OCI-LY1 (cell line): ENCODE data around the gene PIGR.

ENCODE experiments used
- H2AFZ ChIP-seq: fragments of 200-600 bp; sonication (generic), shearing (Covaris generic); 2 replicates; pipeline ENCODE4 v1.6.0; 2014; ENCODE audit warnings: antibody characterized with exemption, mild to moderate bottlenecking, low read length
- H3F3A ChIP-seq: fragments of 200-600 bp; sonication (generic), shearing (Covaris generic); 2 replicates; pipeline ENCODE4 v1.6.0; 2014; ENCODE audit warnings: mild to moderate bottlenecking, antibody characterized with exemption, low read length, moderate library complexity; ENCODE audit not compliant: insufficient read depth
- H3K27ac ChIP-seq: fragments of 200-600 bp; sonication (generic); 2 replicates; pipeline ENCODE4 v1.5.1; 2014; ENCODE audit warnings: low read length, mixed run types, mild to moderate bottlenecking, low read depth; ENCODE audit not compliant: poor library complexity, severe bottlenecking
- H3K27me3 ChIP-seq: fragments of 200-600 bp; sonication (generic); 2 replicates; pipeline ENCODE4 v1.6.0; 2014; ENCODE audit warnings: antibody characterized with exemption, mild to moderate bottlenecking, low read length, moderate library complexity; ENCODE audit not compliant: insufficient read depth
- H3K36me3 ChIP-seq: fragments of 200-600 bp; sonication (generic); 2 replicates; pipeline ENCODE4 v1.6.1; 2014; ENCODE audit warnings: mild to moderate bottlenecking, antibody characterized with exemption, low read length, moderate library complexity, mixed read lengths; ENCODE audit not compliant: insufficient read depth
- H3K4me1 ChIP-seq: fragments of 200-600 bp; sonication (generic); 2 replicates; pipeline ENCODE4 v1.5.1; 2014; ENCODE audit warnings: mild to moderate bottlenecking, low read length, moderate library complexity; ENCODE audit not compliant: insufficient read depth, severe bottlenecking
- H3K4me2 ChIP-seq: fragments of 200-600 bp; sonication (generic), shearing (Covaris generic); 2 replicates; pipeline ENCODE4 v1.6.1; 2014; ENCODE audit warnings: low read length
- H3K4me3 ChIP-seq: fragments of 200-600 bp; sonication (generic); 2 replicates; pipeline ENCODE4 v1.5.1; 2014; ENCODE audit warnings: low read length, low read depth, mild to moderate bottlenecking, mixed read lengths; ENCODE audit not compliant: poor library complexity, severe bottlenecking
- H3K79me2 ChIP-seq: fragments of 200-600 bp; shearing (Covaris generic); 2 replicates; pipeline ENCODE4 v1.6.1; 2016; ENCODE audit warnings: mixed run types, low read length, mixed read lengths; ENCODE audit not compliant: insufficient read depth
- H3K9ac ChIP-seq: fragments of 200-600 bp; sonication (generic), shearing (Covaris generic); 2 replicates; pipeline ENCODE4 v1.6.1; 2014; ENCODE audit warnings: mild to moderate bottlenecking, low read length, mixed read lengths
- H3K9me2 ChIP-seq: fragments of 200-600 bp; sonication (generic), shearing (Covaris generic); 2 replicates; pipeline ENCODE4 v1.6.1; 2014; ENCODE audit warnings: low read depth, mild to moderate bottlenecking, low read length, mixed read lengths
- H3K9me3 ChIP-seq: fragments of 200-600 bp; shearing (Covaris generic); 2 replicates; pipeline ENCODE4 v1.6.1; 2014; ENCODE audit warnings: low read length, mixed read lengths
- H4K20me1 ChIP-seq: fragments of 200-600 bp; sonication (generic), shearing (Covaris generic); 2 replicates; pipeline ENCODE4 v1.6.0; 2016; ENCODE audit warnings: mild to moderate bottlenecking, low read length; ENCODE audit not compliant: insufficient read depth
- EZH2 ChIP-seq: fragments of 200-600 bp; sonication (generic), shearing (Covaris generic); IDR thresholded peaks from 2 replicates; pipeline ENCODE4 v1.8.0; 2017; ENCODE audit warnings: borderline replicate concordance, mixed run types, mild to moderate bottlenecking, antibody characterized with exemption, low read length, moderate library complexity, mixed read lengths
- TF ChIP-seq, protein P1 (sequence below): fragments of 200-600 bp; sonication (generic), shearing (Covaris generic); IDR thresholded peaks from 2 replicates; pipeline ENCODE4 v1.5.1; 2017; ENCODE audit warnings: mild to moderate bottlenecking, antibody characterized with exemption, low read length, moderate library complexity, mixed read lengths

The PIGR gene

DNA sequence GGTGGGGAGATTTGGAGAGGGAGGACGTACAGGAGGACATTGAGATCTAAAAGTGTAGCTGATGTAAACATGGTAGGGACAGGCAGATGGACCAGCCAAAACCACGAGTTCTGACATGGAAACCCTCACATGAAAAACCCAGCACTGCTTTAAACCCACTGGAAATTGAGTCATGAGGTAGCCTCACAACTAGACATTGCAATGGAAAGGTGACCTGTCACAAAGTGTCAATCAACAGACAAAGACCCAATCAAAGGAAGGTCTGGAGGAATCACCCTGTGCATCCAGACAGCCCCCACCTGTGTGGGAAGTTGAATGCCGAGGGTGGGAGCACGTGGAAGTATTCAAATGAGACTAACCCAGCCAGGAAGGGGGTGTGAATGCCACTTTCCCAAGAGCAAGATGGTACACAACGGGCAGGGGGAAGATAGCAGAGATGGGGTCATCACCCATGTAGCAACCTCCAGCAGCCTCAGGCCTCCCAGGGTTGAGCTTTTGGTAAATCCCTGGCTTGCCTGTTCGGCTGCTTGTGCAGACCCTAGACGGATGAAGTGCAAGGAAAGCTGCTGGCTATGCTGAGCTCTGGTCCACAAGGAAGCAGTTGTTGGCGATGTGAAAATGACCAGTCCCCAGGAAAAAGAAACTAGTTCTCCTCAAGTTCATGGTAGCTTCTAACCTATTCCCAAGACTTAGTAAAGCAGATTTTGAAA lies 30.1 kb downstream of the PIGR start:
- H3K9me3 ChIP-seq = no peaks in the 10 kb centered on the region
- no peak overlapping the region for H3K4me2 ChIP-seq
- H3K4me1 ChIP-seq = no peaks in the 10 kb centered on the region
- TF ChIP-seq EZH2 = no peak
- no peaks in the 10 kb centered on the region for H3F3A ChIP-seq
- no peak overlapping the region for H3K4me3 ChIP-seq
- H3K9ac ChIP-seq = no peak overlapping the region
- H4K20me1 ChIP-seq = no peaks in the 10 kb centered on the region
- H3K79me2 ChIP-seq = no peaks in the 10 kb centered on the region
- no peaks in the 10 kb centered on the region for H3K27me3 ChIP-seq
- H3K36me3 ChIP-seq = no peaks in the 10 kb centered on the region
- H2AFZ ChIP-seq = no peak overlapping the region
- no peaks in the 10 kb centered on the region for H3K9me2 ChIP-seq
- H3K27ac ChIP-seq = no peak overlapping the region

DNA sequence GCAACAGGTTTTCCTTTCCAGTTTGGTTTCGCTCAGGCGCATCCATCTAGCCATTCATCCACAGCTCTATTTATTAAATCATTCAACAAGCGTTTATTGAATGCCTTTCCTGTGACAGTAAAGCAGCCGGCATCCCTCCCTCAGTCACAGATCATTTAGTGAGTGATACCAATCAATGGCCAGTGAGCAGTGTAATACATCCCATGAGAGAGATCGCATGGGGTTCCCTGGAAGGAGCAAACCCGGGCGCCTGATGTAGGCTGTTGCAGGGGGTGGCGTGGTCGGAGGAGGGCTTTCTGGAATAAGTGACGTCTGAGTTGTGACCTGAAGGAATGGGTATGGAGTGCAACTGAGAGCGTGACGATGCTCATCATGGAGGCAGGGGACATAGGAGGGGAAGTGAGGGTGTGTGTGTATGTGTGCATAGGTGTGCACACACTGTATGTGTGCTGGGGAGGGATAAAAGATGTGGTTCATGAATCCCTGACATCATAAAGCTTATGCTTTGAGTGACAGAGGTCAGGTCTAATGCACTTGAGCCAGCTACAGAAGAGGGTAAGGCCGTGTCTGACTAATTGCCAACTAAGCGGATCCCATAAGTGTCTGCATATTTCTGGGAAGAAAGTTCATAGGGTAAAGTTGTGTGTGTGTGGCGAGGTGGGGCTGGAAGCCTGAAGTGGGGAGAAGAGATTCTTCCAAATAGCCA lies 31.1 kb downstream of the PIGR start:
- H3K9ac ChIP-seq = no peak overlapping the region
- H3K4me1 ChIP-seq = no peaks in the 10 kb centered on the region
- H3F3A ChIP-seq = no peaks in the 10 kb centered on the region
- no peak overlapping the region for H3K4me2 ChIP-seq
- no peaks in the 10 kb centered on the region for H3K36me3 ChIP-seq
- H2AFZ ChIP-seq = no peak overlapping the region
- no peaks in the 10 kb centered on the region for H4K20me1 ChIP-seq
- TF ChIP-seq, protein P1, sequence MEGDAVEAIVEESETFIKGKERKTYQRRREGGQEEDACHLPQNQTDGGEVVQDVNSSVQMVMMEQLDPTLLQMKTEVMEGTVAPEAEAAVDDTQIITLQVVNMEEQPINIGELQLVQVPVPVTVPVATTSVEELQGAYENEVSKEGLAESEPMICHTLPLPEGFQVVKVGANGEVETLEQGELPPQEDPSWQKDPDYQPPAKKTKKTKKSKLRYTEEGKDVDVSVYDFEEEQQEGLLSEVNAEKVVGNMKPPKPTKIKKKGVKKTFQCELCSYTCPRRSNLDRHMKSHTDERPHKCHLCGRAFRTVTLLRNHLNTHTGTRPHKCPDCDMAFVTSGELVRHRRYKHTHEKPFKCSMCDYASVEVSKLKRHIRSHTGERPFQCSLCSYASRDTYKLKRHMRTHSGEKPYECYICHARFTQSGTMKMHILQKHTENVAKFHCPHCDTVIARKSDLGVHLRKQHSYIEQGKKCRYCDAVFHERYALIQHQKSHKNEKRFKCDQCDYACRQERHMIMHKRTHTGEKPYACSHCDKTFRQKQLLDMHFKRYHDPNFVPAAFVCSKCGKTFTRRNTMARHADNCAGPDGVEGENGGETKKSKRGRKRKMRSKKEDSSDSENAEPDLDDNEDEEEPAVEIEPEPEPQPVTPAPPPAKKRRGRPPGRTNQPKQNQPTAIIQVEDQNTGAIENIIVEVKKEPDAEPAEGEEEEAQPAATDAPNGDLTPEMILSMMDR = no peak
- no peak for TF ChIP-seq EZH2
- H3K9me3 ChIP-seq = no peaks in the 10 kb centered on the region
- H3K4me3 ChIP-seq = no peak overlapping the region
- no peak overlapping the region for H3K27ac ChIP-seq
- no peaks in the 10 kb centered on the region for H3K9me2 ChIP-seq
- H3K27me3 ChIP-seq = no peaks in the 10 kb centered on the region
- H3K79me2 ChIP-seq = no peaks in the 10 kb centered on the region

DNA sequence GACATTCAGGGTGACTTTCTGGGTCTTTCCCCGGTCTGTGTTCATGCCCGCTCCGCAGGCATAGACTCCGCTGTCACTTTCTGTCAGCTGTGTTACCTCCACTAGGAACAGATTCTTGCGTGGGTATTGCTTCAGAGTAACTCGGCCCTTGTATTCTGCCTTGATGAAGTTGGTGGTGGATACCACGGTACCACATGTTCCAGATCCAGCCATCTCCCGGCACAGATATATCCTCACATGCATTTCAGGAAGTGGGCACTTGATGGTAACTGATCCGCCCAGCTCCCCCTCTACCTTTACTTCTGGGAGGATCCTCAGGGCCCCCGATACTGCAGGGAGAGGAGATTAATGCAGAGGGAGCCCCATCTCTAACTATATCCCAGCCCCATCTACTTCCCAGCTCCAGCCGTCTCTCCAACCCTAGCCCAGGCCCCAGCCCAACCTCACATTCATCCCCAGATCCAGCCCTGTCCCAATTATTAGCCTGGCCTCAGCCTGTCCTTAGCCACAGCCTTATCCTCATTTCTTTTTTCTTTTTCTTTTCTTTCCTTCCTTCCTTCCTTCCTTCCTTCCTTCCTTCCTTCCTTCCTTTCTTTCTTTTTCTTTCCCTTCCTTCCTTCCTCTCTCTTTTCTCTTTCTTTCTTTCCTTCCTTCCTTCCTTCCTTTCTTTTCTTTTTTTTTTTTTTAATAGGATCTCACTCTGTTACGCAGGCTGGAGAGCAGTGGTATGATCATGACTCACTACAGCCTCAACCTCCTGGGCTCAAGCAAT lies 32.3 kb downstream of the PIGR start:
- H3K79me2 ChIP-seq = no peaks in the 10 kb centered on the region

More for the DNA sequence above, 32.3 kb downstream of the PIGR start:
- H3K9me2 ChIP-seq = no peaks in the 10 kb centered on the region
- no peaks in the 10 kb centered on the region for H3F3A ChIP-seq
- peaks cover 7% of the 10 kb centered on the region for H3K4me1 ChIP-seq
- no peaks in the 10 kb centered on the region for H4K20me1 ChIP-seq
- no peak overlapping the region for H3K27ac ChIP-seq
- no peak overlapping the region for H3K4me2 ChIP-seq
- H2AFZ ChIP-seq = no peak overlapping the region
- no peak for TF ChIP-seq EZH2
- TF ChIP-seq, protein P1 = no peak
- H3K4me3 ChIP-seq = no peak overlapping the region
- no peaks in the 10 kb centered on the region for H3K36me3 ChIP-seq
- H3K27me3 ChIP-seq = no peaks in the 10 kb centered on the region
- no peak overlapping the region for H3K9ac ChIP-seq
- no peaks in the 10 kb centered on the region for H3K9me3 ChIP-seq
